T follicular helper cell (primary cell): ENCODE data around the gene CDK15.

Source experiments
- DNase-seq: peaks from one replicate; pipeline ENCODE4 v3.0.0-alpha.2; 2020; ENCODE audit warnings: low read depth

The CDK15 gene

DNA sequence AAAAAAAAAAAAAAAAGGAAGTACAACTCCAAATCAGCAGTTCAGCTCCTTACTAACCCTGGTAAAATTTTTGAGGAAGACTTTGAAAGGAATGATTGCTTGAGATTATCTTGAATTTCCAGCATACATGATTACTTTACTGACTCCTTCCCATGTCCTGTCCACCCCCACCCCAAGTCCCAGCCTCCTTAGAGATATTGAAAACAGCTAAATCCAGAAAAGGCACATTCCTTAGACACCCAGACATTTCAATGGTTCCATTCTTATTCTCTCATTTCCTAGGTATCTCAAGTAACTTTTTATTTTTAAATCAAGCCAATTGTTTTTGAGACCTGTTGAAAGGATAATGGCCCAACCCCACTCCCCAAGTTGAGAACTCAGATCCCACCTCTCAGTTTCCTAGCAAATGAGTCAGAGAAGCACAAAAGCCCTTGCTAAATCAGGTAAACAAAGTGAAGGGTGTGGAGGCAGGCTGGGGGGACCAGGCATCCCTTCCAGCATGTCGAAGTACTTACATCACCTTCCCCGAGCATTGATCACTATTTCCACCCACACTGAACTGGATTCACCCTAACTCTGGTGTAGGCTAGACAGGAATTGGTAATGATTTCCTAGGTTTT is 131.9 kb downstream of the CDK15 start:
- DNase-seq = no peak

DNA sequence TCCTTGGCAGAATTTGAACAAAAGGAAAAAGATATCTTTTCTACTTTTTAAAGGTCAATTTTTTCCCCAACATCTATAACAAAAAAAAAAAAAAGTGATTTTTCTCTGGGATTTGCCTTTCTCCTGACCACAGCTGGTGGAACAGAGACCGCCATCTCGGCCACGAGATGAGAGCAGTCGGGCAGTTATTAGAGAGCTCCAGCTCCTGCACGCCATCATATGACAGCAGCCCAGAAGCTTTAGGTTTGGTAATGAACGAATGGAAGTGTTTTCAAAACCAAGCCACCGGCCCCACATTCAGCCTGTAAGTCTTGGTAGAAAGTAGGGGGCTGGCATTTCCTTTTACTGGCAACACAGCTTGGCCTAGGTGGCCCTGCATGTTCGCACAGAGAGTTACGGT is 132.4 kb downstream of the CDK15 start:
- no peak for DNase-seq

DNA sequence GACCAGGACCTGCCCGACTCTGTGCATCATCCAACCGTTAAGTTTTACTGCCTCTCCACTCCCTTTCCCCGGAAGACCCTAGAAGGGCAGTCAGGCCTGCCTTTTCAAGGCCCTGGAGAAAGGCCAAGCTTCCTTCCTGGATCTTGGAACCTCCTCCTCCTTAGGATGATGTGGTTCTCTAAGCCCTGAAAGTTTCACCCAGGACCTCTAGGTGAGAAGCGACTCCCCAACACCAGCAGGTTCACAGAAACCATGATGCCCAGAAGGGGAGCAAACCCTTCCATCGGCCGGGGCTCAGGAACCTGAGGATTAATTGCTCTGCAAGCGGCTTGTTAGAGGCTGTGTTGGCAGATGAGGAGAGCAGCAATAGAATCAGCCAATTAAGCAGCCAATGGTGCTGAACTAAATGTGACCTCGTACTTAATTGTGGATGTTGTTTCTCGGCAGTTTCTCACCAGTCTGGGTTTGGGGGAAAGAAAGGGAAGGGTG is 133.2 kb downstream of the CDK15 start:
- no peak for DNase-seq

DNA sequence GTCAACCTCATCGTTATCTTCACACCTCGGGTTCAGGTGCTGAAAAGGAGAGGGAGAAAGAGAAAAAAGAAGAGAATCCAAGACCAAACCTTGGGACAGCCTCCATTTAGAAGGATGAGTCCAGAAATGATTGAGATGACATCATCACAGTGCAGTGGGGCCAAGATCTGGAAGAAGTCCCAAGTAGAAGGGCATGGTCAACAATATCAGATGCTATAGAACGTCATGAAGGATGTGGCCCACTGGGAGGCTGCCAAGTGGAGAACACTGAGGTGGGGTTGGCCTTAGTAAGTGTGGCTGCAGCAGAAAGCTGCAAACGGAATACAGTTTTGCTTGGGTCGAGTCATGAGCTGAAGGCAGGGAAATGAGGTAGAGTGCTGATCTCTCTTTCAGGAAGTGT is 136.2 kb downstream of the CDK15 start:
- DNase-seq = no peak
